SU-DHL-6 (cell line): ENCODE measurements around the gene ANKRD23.
"Not testable (repeated sequence)": the region's sequence is repeated elsewhere in the genome, so short reads cannot be mapped to it uniquely, and the experiment has no call there.

Source experiments
- H2AFZ ChIP-seq: fragments of 200-600 bp; sonication (generic); 2 replicates; pipeline ENCODE4 v1.6.1; 2014; ENCODE audit warnings: low read depth, mild to moderate bottlenecking, moderate library complexity, mixed read lengths, antibody characterized with exemption, low read length; ENCODE audit not compliant: severe bottlenecking
- H3F3A ChIP-seq: fragments of 200-600 bp; shearing (Covaris generic); 2 replicates; pipeline ENCODE4 v1.6.0; 2016; ENCODE audit warnings: antibody characterized with exemption, mild to moderate bottlenecking; ENCODE audit not compliant: insufficient read depth
- H3K27ac ChIP-seq: fragments of 200-600 bp; sonication (generic); 2 replicates; pipeline ENCODE4 v1.5.1; 2016; ENCODE audit warnings: low read depth, mild to moderate bottlenecking, low read length, moderate library complexity, mixed read lengths
- H3K27me3 ChIP-seq: fragments of 200-600 bp; sonication (generic), shearing (Covaris generic); 2 replicates; pipeline ENCODE4 v1.6.0; 2014; ENCODE audit warnings: mild to moderate bottlenecking, low read length
- H3K36me3 ChIP-seq: fragments of 200-600 bp; sonication (generic); 2 replicates; pipeline ENCODE4 v1.6.1; 2014; ENCODE audit warnings: mild to moderate bottlenecking, low read length, mixed read lengths
- H3K4me2 ChIP-seq: fragments of 300-600, 200-600 bp; shearing (Covaris generic), sonication (generic); 2 replicates; pipeline ENCODE4 v1.6.0; 2014; ENCODE audit warnings: low read length, low read depth, mild to moderate bottlenecking; ENCODE audit not compliant: poor library complexity, severe bottlenecking
- H3K4me3 ChIP-seq: fragments of 200-600 bp; sonication (generic); 2 replicates; pipeline ENCODE4 v1.5.1; 2014; ENCODE audit warnings: antibody characterized with exemption, low read length, mild to moderate bottlenecking, mixed read lengths; ENCODE audit not compliant: insufficient read depth, poor library complexity, severe bottlenecking
- H3K79me2 ChIP-seq: fragments of 200-600 bp; sonication (generic); 2 replicates; pipeline ENCODE4 v1.6.1; 2014; ENCODE audit warnings: mild to moderate bottlenecking, low read length, moderate library complexity; ENCODE audit not compliant: insufficient read depth
- H3K9ac ChIP-seq: fragments of 200-600 bp; sonication (generic); 2 replicates; pipeline ENCODE4 v1.7.0; 2014; ENCODE audit warnings: mild to moderate bottlenecking, low read length
- H3K9me2 ChIP-seq: fragments of 200-600 bp; sonication (generic); replicated peaks from 2 replicates; pipeline ENCODE4 v1.6.1; 2014; ENCODE audit warnings: low read length; ENCODE audit not compliant: insufficient read depth
- H3K9me3 ChIP-seq: fragments of 200-600 bp; sonication (generic); 2 replicates; pipeline ENCODE4 v1.6.1; 2014; ENCODE audit warnings: low read length, mixed read lengths; ENCODE audit not compliant: insufficient read depth
- H4K20me1 ChIP-seq: fragments of 200-600 bp; sonication (generic); 2 replicates; pipeline ENCODE4 v1.6.1; 2014; ENCODE audit warnings: low read depth, mild to moderate bottlenecking, antibody characterized with exemption, low read length, moderate library complexity, mixed read lengths
- EZH2phosphoT487 ChIP-seq: fragments of 200-600 bp; sonication (generic), shearing (Covaris generic); conservative IDR thresholded peaks from 2 replicates; pipeline ENCODE4 v1.6.1; 2018; ENCODE audit warnings: mild to moderate bottlenecking, antibody characterized with exemption, low read length, moderate library complexity, mixed read lengths
- TF ChIP-seq, protein P1 (sequence below): fragments of 200-600 bp; sonication (generic); IDR thresholded peaks from one replicate; pipeline ENCODE4 v1.5.1; 2017; ENCODE audit warnings: antibody characterized with exemption, mild to moderate bottlenecking, low read length, moderate library complexity; ENCODE audit not compliant: insufficient read depth, poor library complexity, severe bottlenecking

The ANKRD23 gene

DNA sequence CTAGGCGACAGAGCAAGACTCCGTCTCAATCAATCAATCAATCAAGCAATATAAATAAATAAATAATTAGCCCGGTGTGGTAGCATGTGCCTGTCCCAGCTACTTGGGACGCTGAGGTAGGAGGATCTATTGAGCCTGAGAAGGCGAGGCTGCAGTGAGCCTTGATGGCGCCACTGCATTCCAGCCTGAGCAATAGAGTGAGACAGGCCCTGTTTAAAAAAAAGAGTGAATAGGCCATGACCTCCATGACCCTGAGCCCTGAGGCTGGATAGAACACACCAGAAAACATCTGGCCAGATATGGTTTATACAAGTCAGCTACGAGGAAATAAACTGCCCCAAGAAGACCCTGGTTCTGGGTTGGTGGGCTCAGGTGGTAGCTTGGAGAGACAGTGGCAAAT is 46.4 kb upstream of the ANKRD23 start:
- no peaks in the 10 kb centered on the region for H3K9me2 ChIP-seq
- no peak overlapping the region for H3K4me2 ChIP-seq
- no peak overlapping the region for H3K4me3 ChIP-seq
- H3K9ac ChIP-seq = no peak overlapping the region
- no peak overlapping the region for H2AFZ ChIP-seq
- H3K79me2 ChIP-seq = no peaks in the 10 kb centered on the region
- H3F3A ChIP-seq = no peaks in the 10 kb centered on the region
- H3K36me3 ChIP-seq = no peaks in the 10 kb centered on the region
- no peaks in the 10 kb centered on the region for H4K20me1 ChIP-seq
- TF ChIP-seq EZH2phosphoT487 = no peak
- TF ChIP-seq, protein P1, sequence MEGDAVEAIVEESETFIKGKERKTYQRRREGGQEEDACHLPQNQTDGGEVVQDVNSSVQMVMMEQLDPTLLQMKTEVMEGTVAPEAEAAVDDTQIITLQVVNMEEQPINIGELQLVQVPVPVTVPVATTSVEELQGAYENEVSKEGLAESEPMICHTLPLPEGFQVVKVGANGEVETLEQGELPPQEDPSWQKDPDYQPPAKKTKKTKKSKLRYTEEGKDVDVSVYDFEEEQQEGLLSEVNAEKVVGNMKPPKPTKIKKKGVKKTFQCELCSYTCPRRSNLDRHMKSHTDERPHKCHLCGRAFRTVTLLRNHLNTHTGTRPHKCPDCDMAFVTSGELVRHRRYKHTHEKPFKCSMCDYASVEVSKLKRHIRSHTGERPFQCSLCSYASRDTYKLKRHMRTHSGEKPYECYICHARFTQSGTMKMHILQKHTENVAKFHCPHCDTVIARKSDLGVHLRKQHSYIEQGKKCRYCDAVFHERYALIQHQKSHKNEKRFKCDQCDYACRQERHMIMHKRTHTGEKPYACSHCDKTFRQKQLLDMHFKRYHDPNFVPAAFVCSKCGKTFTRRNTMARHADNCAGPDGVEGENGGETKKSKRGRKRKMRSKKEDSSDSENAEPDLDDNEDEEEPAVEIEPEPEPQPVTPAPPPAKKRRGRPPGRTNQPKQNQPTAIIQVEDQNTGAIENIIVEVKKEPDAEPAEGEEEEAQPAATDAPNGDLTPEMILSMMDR = no peak
- H3K27me3 ChIP-seq = no peaks in the 10 kb centered on the region
- H3K9me3 ChIP-seq = no peaks in the 10 kb centered on the region
- H3K27ac ChIP-seq = no peak overlapping the region

DNA sequence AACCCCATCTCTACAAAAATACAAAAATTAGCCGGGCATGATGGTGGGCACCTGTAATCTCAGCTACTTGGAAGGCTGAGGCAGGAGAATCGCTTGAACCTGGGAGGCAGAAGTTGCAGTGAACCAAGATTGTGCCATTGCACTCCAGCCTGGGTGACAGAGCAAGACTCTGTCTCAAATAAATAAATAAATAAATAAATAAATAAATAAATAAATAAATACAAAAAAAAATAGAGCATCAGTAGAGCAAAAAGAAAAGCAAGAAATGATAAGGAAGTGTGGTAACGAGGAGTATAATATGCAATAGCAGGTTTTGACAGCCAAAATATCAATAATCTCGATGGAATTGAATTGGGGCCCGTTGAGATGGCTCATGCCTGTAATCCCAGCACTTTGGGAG is 45.7 kb upstream of the ANKRD23 start:
- not testable (repeated sequence) for H3K9ac ChIP-seq, H3K9me3 ChIP-seq, H3F3A ChIP-seq, H3K4me3 ChIP-seq, H3K27ac ChIP-seq, H3K27me3 ChIP-seq, H3K4me2 ChIP-seq, H2AFZ ChIP-seq, H4K20me1 ChIP-seq, H3K36me3 ChIP-seq, H3K9me2 ChIP-seq, H3K79me2 ChIP-seq

DNA sequence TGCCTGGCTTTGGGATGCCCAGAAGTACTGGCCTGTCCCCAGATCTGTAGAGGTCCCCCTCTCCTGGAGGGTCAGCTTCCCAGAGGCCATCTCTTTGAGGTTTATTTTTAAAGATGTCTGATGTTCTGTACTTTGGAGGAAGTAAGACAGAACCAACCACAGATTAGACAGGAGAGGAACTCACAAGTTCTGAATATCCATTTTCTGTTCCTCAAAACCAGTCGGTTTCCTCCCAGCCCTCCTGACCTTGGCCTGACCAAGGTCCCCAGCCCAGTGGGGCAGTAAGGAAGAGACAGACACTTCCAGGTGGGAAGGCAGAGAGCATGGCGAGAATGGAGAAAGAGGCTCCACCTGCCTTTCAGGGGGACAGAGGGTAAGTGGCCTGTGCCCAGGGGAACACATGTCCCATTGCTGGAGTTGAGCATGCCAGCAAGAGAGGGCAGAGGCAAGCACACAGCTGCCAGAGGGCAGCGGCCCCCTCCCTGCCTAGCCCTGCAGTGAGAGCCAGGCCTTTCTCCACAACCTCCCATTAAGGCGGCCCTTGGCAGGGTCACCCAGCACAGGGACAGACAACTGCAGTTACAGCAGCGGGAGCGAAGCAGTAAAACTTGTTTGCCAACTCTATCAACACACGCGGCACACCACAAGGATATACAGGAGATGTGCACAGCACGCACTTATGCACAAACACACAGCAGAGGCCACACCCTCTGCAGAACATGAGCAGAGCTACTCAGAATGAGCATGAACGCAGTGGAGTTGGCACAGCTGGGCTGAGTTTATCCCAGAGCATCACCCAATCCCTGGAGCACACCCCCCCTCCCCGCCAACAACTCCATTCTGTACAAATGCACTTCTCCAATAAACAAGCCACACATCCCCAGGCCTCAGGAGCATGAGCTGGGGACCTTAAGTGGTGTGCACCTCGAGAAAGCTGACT is 44.5 kb upstream of the ANKRD23 start:
- no peaks in the 10 kb centered on the region for H3K27me3 ChIP-seq
- H3F3A ChIP-seq = no peaks in the 10 kb centered on the region
- H2AFZ ChIP-seq = no peak overlapping the region
- no peak overlapping the region for H3K4me2 ChIP-seq
- H3K79me2 ChIP-seq = no peaks in the 10 kb centered on the region
- H3K9me2 ChIP-seq = no peaks in the 10 kb centered on the region
- no peak overlapping the region for H3K4me3 ChIP-seq
- TF ChIP-seq EZH2phosphoT487 = no peak
- TF ChIP-seq, protein P1 = no peak
- no peaks in the 10 kb centered on the region for H4K20me1 ChIP-seq
- H3K36me3 ChIP-seq = no peaks in the 10 kb centered on the region
- H3K27ac ChIP-seq = no peak overlapping the region
- no peak overlapping the region for H3K9ac ChIP-seq
- no peaks in the 10 kb centered on the region for H3K9me3 ChIP-seq

DNA sequence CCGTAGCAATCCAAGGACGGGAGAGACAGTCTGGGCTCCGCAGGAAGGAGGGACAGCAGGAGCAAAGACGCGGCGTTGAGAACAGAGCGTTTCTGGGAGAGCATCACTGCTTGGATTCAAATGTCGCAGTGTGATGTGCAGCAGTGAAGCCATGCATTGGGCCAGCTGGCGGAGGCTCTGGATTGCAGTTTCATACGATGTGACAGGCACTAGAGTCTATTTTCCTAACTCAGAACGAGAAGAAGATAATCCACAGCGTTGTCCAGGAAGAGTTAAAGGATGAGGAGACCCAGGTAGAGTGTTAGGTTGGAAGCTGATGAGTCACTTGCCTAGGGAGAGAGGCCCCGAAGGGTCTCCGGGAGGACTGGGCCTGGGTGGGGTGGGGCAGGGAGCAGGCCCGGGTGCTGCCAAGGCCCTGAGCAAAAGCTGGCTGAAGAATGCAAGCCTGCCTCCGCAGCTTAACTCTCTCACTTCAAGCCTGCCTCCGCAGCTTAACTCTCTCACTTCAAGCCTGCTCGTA is 43.7 kb upstream of the ANKRD23 start:
- H3K79me2 ChIP-seq = no peaks in the 10 kb centered on the region
- H3K27ac ChIP-seq = no peak overlapping the region
- H2AFZ ChIP-seq = no peak overlapping the region
- H3K4me3 ChIP-seq = no peak overlapping the region
- no peaks in the 10 kb centered on the region for H3K9me2 ChIP-seq
- H4K20me1 ChIP-seq = no peaks in the 10 kb centered on the region
- TF ChIP-seq, protein P1 = no peak
- TF ChIP-seq EZH2phosphoT487 = no peak
- H3K36me3 ChIP-seq = no peaks in the 10 kb centered on the region
- H3K4me2 ChIP-seq = no peak overlapping the region
- H3F3A ChIP-seq = no peaks in the 10 kb centered on the region
- H3K27me3 ChIP-seq = no peaks in the 10 kb centered on the region
- no peaks in the 10 kb centered on the region for H3K9me3 ChIP-seq
- no peak overlapping the region for H3K9ac ChIP-seq
